Nephron progenitor cell (in vitro differentiated cells): ENCODE data around the gene OR6C1.
"Not testable (repeated sequence)": the region's sequence is repeated elsewhere in the genome, so short reads cannot be mapped to it uniquely, and the experiment has no call there.

Source experiments
- DNase-seq: peaks from one replicate; pipeline ENCODE4 v3.0.0; 2021
- H3K27ac Mint-ChIP-seq: 2 replicates; pipeline ENCODE4 v1.8.0; 2021; ENCODE audit warnings: mild to moderate bottlenecking, moderate library complexity, mixed read lengths
- H3K27me3 Mint-ChIP-seq: 2 replicates; pipeline ENCODE4 v1.8.0; 2021; ENCODE audit warnings: mild to moderate bottlenecking, low read depth, mixed read lengths; ENCODE audit not compliant: poor library complexity
- H3K36me3 Mint-ChIP-seq: 2 replicates; pipeline ENCODE4 v1.8.0; 2021; ENCODE audit warnings: low read depth, mixed read lengths
- H3K4me1 Mint-ChIP-seq: 2 replicates; pipeline ENCODE4 v1.8.0; 2021; ENCODE audit warnings: mixed read lengths
- H3K4me3 Mint-ChIP-seq: 2 replicates; pipeline ENCODE4 v1.8.0; 2021; ENCODE audit warnings: mild to moderate bottlenecking, moderate library complexity, mixed read lengths
- H3K9me3 Mint-ChIP-seq: 2 replicates; pipeline ENCODE4 v1.8.0; 2021; ENCODE audit warnings: mild to moderate bottlenecking, moderate library complexity, mixed read lengths
- TF ChIP-seq, protein P1 (sequence below): fragments of 200-600 bp; sonication (generic); IDR thresholded peaks from 2 replicates; pipeline ENCODE4 v1.5.0; 2021; ENCODE audit warnings: antibody characterized with exemption

The OR6C1 gene

DNA sequence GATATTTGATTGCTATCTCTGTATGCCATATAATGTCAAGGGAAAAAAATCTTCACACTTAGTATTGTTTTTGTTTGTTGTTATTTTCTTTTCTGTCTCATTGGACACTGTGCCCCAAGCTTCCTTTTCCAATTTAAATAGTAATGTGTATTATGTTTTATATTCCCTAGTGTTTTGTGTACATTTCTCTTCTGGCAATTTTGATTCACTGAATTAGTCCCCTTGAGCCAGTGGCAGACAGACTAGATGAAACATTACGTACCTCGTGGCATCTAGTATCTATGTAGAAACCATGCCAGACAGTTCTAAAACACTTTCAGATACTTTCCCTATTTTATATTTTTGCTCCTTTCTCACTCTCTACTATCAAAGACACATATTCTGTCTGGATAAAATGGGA, at the start of gene OR6C1:
TSS of gene OR6C1 (plus strand) at position 301 of the 400 bp plus-strand sequence. CDS start 6,257 bp downstream, outside the sequence.
- Mint-ChIP-seq H3K36me3 (no peaks in the 10 kb centered on the region), H3K27ac (no peak within 1 kb of the TSS), H3K4me3 (no peak within 1 kb of the TSS), H3K4me1 (no peaks in the 10 kb centered on the region), H3K27me3 (no peaks in the 10 kb centered on the region), H3K9me3 (no peaks in the 10 kb centered on the region)
- TF ChIP-seq, protein P1, sequence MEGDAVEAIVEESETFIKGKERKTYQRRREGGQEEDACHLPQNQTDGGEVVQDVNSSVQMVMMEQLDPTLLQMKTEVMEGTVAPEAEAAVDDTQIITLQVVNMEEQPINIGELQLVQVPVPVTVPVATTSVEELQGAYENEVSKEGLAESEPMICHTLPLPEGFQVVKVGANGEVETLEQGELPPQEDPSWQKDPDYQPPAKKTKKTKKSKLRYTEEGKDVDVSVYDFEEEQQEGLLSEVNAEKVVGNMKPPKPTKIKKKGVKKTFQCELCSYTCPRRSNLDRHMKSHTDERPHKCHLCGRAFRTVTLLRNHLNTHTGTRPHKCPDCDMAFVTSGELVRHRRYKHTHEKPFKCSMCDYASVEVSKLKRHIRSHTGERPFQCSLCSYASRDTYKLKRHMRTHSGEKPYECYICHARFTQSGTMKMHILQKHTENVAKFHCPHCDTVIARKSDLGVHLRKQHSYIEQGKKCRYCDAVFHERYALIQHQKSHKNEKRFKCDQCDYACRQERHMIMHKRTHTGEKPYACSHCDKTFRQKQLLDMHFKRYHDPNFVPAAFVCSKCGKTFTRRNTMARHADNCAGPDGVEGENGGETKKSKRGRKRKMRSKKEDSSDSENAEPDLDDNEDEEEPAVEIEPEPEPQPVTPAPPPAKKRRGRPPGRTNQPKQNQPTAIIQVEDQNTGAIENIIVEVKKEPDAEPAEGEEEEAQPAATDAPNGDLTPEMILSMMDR: no peak
- no peak for DNase-seq

DNA sequence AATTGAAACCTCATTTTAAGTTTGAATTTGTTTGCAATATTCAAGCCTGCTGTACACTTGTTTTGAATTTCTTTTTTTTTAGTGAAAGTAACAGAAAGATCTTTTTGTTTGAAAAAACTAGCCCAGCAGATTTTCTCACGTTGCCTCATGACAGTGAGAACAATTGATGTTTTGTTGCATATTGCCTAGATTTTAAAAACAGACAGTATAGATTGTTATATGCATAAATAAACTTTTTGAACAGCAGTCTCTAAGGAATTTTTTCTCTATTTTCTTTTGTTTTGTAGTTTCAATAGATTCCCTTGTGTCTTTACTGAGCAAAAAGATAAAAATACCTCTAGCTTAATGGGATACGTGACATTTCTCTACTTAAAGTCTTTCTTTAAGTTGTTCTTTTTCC, 33.2 kb upstream of the OR6C1 start:
- TF ChIP-seq, protein P1: no peak
- Mint-ChIP-seq H3K4me1 (no peaks in the 10 kb centered on the region), H3K9me3 (peaks cover 19% of the 10 kb centered on the region), H3K27me3 (no peaks in the 10 kb centered on the region), H3K4me3 (no peak overlapping the region), H3K27ac (no peak overlapping the region), H3K36me3 (no peaks in the 10 kb centered on the region)
- no peak for DNase-seq

DNA sequence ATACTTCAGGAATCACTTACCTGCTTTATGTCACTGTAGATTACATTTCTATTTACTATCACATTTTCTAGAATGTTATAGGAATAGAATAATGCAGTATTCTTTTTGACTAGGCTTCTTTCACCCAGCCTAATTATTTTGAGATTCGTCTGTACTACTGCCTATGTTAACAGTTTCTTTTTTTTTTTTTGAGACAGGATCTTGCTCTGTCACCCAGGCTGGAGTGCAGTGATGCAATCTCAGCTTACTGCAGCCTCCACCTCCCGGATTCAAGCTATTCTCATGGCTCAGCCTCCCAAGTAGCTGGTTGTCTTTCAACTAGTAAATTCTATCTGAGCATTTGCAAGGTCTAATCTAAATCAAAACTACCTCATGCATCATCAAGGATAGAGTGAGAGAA, 24.1 kb upstream of the OR6C1 start:
- H3K27ac Mint-ChIP-seq: no peak overlapping the region
- H3K27me3 Mint-ChIP-seq: peaks cover 9% of the 10 kb centered on the region
- H3K4me3 Mint-ChIP-seq: no peak overlapping the region
- TF ChIP-seq, protein P1: no peak
- H3K9me3 Mint-ChIP-seq: no peaks in the 10 kb centered on the region
- no peaks in the 10 kb centered on the region for H3K4me1 Mint-ChIP-seq
- DNase-seq: no peak
- H3K36me3 Mint-ChIP-seq: no peaks in the 10 kb centered on the region

DNA sequence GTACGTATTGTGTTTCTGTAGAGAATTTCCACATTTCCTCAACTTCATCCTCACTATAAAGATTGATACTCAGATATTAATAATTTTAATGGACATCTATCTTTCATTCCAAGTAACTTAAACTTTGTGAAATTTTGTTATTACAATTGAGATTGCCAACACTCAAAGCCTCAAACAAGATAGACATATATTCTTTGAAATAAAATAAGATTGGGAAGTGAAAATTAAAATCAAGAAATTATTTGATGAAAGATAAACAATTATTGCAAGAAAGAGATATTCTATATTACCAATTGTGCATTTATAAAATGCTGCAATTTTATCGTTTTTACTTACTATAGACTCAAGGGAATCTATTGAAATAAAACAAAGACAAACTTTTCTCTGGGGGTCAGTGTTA, 17.7 kb upstream of the OR6C1 start, which contains the start of gene OR6C6:
TSS of gene OR6C6 (minus strand) at position 101 of the 400 bp plus-strand sequence. CDS start 1,337 bp downstream, outside the sequence.
- H3K36me3 Mint-ChIP-seq: no peaks in the 10 kb centered on the region
- no peak within 1 kb of the TSS for H3K27ac Mint-ChIP-seq
- no peak within 1 kb of the TSS for H3K4me3 Mint-ChIP-seq
- TF ChIP-seq, protein P1: no peak
- peaks cover 5% of the 10 kb centered on the region for H3K9me3 Mint-ChIP-seq
- H3K27me3 Mint-ChIP-seq: peaks cover 5% of the 10 kb centered on the region
- DNase-seq: no peak
- H3K4me1 Mint-ChIP-seq: no peaks in the 10 kb centered on the region

DNA sequence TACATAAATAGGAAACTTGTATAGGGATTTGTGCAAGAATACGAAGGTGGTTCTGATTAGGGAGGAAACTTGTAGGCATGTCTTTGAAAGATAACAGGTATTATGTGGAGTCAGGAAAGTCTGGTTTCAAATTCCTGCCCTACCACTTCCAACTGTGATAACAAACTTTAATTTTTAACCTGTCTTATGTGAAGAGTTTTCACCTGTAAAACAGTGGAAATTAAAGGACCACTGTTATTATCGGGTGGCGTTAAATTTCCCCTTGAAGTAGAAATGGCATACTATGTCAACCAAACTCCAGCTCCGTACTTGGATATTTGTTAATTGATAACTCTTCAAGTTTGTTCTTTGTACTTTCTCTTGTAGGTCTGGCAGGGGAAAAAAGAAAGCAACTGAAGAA, 6.1 kb downstream of the OR6C1 start:
- peaks cover 4% of the 10 kb centered on the region for H3K9me3 Mint-ChIP-seq
- no peaks in the 10 kb centered on the region for H3K4me1 Mint-ChIP-seq
- no peaks in the 10 kb centered on the region for H3K36me3 Mint-ChIP-seq
- no peak overlapping the region for H3K4me3 Mint-ChIP-seq
- DNase-seq: no peak
- no peaks in the 10 kb centered on the region for H3K27me3 Mint-ChIP-seq
- TF ChIP-seq, protein P1: no peak
- H3K27ac Mint-ChIP-seq: no peak overlapping the region

DNA sequence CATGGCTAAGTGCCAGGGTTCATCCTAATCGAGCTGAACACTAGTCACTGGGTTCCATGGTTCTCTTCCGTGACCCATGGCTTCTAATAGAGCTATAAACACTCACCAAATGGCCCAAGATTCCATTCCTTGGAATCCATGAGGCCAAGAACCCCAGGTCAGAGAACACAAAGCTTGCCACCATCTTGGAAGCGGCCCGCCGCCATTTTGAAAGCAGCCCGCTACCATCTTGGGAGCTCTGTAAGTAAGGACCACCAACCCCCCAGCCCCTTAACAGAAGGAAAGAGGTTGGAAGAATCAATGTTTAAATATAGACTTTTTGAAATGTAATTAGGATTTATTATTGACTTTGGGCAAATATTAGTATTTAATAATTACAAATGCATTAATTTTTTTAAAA, 11.7 kb downstream of the OR6C1 start:
- H3K36me3 Mint-ChIP-seq, H3K4me3 Mint-ChIP-seq, H3K4me1 Mint-ChIP-seq, H3K27me3 Mint-ChIP-seq, H3K9me3 Mint-ChIP-seq, DNase-seq, H3K27ac Mint-ChIP-seq: not testable (repeated sequence)
